ENCODE data around the gene SCARF2.
"Not testable (repeated sequence)": the region's sequence is repeated elsewhere in the genome, so short reads cannot be mapped to it uniquely, and the experiment has no call there.

Gene SCARF2

GRCh38 chr22:20392365-20392881, 45.2 kb downstream of the SCARF2 start:
- DNase-seq (ENCODE audit: low spot score), result not testable (repeated sequence)

- DNase-seq (ENCODE audit: low spot score), result no peak
Observed at GRCh38 chr22:20391222-20391621, 46.4 kb downstream of the SCARF2 start.

- no peak for DNase-seq (ENCODE audit: low spot score)
Observed at GRCh38 chr22:20390394-20390907, 47.2 kb downstream of the SCARF2 start.

- DNase-seq (ENCODE audit: low spot score), result no peak
Observed at GRCh38 chr22:20389288-20389687, 48.3 kb downstream of the SCARF2 start.

GRCh38 chr22:20388200-20388599, 49.4 kb downstream of the SCARF2 start:
- no peak for DNase-seq (ENCODE audit: low spot score)

- no peak for DNase-seq (ENCODE audit: low spot score)
Observed at GRCh38 chr22:20386972-20387371, 50.7 kb downstream of the SCARF2 start.

- no peak for DNase-seq (ENCODE audit: low spot score)
Observed at GRCh38 chr22:20386336-20386735, 51.3 kb downstream of the SCARF2 start.

GRCh38 chr22:20384865-20385264, 52.8 kb downstream of the SCARF2 start:
- no peak for DNase-seq (ENCODE audit: low spot score)

GRCh38 chr22:20384171-20384570, 53.5 kb downstream of the SCARF2 start:
- DNase-seq (ENCODE audit: low spot score), result no peak

- no peak for DNase-seq (ENCODE audit: low spot score)
Observed at GRCh38 chr22:20383538-20383937, 54.1 kb downstream of the SCARF2 start.

- DNase-seq (ENCODE audit: low spot score), result no peak
Observed at GRCh38 chr22:20380486-20380885, 57.1 kb downstream of the SCARF2 start.

GRCh38 chr22:20378684-20379083, 58.9 kb downstream of the SCARF2 start:
- DNase-seq (ENCODE audit: low spot score), result not testable (repeated sequence)

GRCh38 chr22:20378110-20378509, 59.5 kb downstream of the SCARF2 start:
- DNase-seq (ENCODE audit: low spot score), result no peak

- not testable (repeated sequence) for DNase-seq (ENCODE audit: low spot score)
Observed at GRCh38 chr22:20376983-20377382, 60.6 kb downstream of the SCARF2 start.

GRCh38 chr22:20376281-20376680, 61.3 kb downstream of the SCARF2 start:
- not testable (repeated sequence) for DNase-seq (ENCODE audit: low spot score)
